Gastroesophageal sphincter (tissue), 3 donors: ENCODE data around the gene MAGOH.

Experiments used
- EP300 ChIP-seq: sonication (generic); formaldehyde crosslinking; IDR thresholded peaks from one replicate; pipeline ENCODE4 v1.6.1; 2017; ENCODE audit warnings: antibody characterized with exemption, mild to moderate bottlenecking
- POLR2A ChIP-seq, 2 donors: fragments of 450-650 bp; IDR thresholded peaks; one replicate each; pipeline ENCODE4 v1.6.1; 2017; ENCODE audit warnings: antibody characterized with exemption in 2 of 2, mild to moderate bottlenecking in 2 of 2, moderate library complexity in 1 of 2
- POLR2AphosphoS5 ChIP-seq: sonication (generic); formaldehyde crosslinking; IDR thresholded peaks from one replicate; pipeline ENCODE4 v1.6.1; 2017; ENCODE audit warnings: antibody characterized with exemption
- TF ChIP-seq, protein P1 (sequence below), 4 experiments: fragments of 200-600 bp in 2 of 4; fragments of 450-650 bp in 2 of 4; sonication (generic) in 1 of 4; IDR thresholded peaks; one replicate each; pipeline ENCODE4 v1.5.1; 2017 to 2019; ENCODE audit warnings: antibody characterized with exemption in 4 of 4, mild to moderate bottlenecking in 2 of 4, moderate library complexity in 2 of 4

DNA sequence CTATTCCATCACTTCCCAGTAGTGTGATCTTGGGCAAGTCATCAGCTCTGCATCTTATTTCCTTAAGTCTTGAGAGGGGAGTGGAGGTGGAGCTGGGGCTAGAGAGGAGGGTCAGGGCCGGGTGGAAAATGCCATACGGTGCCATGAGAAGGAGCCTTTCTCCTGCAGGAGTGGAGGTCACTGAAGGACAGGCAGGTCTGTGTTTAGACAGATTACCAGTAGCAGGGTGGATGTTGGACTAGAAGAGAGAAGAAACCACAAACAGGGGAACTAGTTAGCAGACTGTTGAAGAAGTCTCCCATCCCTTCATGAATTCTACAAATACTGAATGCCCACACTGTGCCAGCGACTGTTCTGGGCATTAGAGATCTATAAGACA is 55.6 kb downstream of the MAGOH start:
- TF ChIP-seq, protein P1, sequence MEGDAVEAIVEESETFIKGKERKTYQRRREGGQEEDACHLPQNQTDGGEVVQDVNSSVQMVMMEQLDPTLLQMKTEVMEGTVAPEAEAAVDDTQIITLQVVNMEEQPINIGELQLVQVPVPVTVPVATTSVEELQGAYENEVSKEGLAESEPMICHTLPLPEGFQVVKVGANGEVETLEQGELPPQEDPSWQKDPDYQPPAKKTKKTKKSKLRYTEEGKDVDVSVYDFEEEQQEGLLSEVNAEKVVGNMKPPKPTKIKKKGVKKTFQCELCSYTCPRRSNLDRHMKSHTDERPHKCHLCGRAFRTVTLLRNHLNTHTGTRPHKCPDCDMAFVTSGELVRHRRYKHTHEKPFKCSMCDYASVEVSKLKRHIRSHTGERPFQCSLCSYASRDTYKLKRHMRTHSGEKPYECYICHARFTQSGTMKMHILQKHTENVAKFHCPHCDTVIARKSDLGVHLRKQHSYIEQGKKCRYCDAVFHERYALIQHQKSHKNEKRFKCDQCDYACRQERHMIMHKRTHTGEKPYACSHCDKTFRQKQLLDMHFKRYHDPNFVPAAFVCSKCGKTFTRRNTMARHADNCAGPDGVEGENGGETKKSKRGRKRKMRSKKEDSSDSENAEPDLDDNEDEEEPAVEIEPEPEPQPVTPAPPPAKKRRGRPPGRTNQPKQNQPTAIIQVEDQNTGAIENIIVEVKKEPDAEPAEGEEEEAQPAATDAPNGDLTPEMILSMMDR (IDR thresholded peaks at IDR 0.05) = no peak
- TF ChIP-seq POLR2A (IDR thresholded peaks at IDR 0.05) (no peak), POLR2AphosphoS5 (no peak), EP300 (no peak)
